ENCODE results near the gene MIPOL1.

- no peak for TF ChIP-seq RXRA (IDR thresholded peaks at IDR 0.05)
- TF ChIP-seq, protein P1, sequence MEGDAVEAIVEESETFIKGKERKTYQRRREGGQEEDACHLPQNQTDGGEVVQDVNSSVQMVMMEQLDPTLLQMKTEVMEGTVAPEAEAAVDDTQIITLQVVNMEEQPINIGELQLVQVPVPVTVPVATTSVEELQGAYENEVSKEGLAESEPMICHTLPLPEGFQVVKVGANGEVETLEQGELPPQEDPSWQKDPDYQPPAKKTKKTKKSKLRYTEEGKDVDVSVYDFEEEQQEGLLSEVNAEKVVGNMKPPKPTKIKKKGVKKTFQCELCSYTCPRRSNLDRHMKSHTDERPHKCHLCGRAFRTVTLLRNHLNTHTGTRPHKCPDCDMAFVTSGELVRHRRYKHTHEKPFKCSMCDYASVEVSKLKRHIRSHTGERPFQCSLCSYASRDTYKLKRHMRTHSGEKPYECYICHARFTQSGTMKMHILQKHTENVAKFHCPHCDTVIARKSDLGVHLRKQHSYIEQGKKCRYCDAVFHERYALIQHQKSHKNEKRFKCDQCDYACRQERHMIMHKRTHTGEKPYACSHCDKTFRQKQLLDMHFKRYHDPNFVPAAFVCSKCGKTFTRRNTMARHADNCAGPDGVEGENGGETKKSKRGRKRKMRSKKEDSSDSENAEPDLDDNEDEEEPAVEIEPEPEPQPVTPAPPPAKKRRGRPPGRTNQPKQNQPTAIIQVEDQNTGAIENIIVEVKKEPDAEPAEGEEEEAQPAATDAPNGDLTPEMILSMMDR (IDR thresholded peaks at IDR 0.05; ENCODE audit: low read depth, low read length, missing input control), result no peak
- TF ChIP-seq, protein P2, sequence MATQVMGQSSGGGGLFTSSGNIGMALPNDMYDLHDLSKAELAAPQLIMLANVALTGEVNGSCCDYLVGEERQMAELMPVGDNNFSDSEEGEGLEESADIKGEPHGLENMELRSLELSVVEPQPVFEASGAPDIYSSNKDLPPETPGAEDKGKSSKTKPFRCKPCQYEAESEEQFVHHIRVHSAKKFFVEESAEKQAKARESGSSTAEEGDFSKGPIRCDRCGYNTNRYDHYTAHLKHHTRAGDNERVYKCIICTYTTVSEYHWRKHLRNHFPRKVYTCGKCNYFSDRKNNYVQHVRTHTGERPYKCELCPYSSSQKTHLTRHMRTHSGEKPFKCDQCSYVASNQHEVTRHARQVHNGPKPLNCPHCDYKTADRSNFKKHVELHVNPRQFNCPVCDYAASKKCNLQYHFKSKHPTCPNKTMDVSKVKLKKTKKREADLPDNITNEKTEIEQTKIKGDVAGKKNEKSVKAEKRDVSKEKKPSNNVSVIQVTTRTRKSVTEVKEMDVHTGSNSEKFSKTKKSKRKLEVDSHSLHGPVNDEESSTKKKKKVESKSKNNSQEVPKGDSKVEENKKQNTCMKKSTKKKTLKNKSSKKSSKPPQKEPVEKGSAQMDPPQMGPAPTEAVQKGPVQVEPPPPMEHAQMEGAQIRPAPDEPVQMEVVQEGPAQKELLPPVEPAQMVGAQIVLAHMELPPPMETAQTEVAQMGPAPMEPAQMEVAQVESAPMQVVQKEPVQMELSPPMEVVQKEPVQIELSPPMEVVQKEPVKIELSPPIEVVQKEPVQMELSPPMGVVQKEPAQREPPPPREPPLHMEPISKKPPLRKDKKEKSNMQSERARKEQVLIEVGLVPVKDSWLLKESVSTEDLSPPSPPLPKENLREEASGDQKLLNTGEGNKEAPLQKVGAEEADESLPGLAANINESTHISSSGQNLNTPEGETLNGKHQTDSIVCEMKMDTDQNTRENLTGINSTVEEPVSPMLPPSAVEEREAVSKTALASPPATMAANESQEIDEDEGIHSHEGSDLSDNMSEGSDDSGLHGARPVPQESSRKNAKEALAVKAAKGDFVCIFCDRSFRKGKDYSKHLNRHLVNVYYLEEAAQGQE (IDR thresholded peaks at IDR 0.05), result no peak
- TF ChIP-seq YY1 (IDR thresholded peaks at IDR 0.05), result no peak
- no peak for TF ChIP-seq RAD21 (IDR thresholded peaks at IDR 0.05)
- no peak for TF ChIP-seq EGR1 (IDR thresholded peaks at IDR 0.05; ENCODE audit: low read depth in 2 of 2)
- no peak for TF ChIP-seq GABPA (IDR thresholded peaks at IDR 0.05 in 1 of 2, conservative IDR thresholded peaks at IDR 0.05 in 1 of 2)
- no peak for TF ChIP-seq HNF4G (IDR thresholded peaks at IDR 0.05)
- no peak for TF ChIP-seq MAX (IDR thresholded peaks at IDR 0.05)
- TF ChIP-seq TAF1 (conservative IDR thresholded peaks at IDR 0.05), result no peak
- TF ChIP-seq, protein P3, sequence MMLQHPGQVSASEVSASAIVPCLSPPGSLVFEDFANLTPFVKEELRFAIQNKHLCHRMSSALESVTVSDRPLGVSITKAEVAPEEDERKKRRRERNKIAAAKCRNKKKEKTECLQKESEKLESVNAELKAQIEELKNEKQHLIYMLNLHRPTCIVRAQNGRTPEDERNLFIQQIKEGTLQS (IDR thresholded peaks at IDR 0.05), result no peak
Measured at GRCh38 chr14:37417833-37418232, 220.1 kb downstream of the MIPOL1 start.
